ENCODE results near the gene IL16.
A peak's percentile ranks its signal among the peaks of the same experiment; 100 is the strongest.

The IL16 gene

GRCh38 chr15:81296186-81296585, 99.5 kb downstream of the IL16 start:
- no peaks in the 10 kb centered on the region for H3K9me3 ChIP-seq
- peak overlapping the region; percentile 96 for H3K27ac ChIP-seq
- peaks cover 22% of the 10 kb centered on the region for H3K36me3 ChIP-seq
- TF ChIP-seq CTCF (IDR thresholded peaks at IDR 0.05): no peak
- H3K4me3 ChIP-seq (ENCODE audit: low read depth in 1 of 2, low read length in 1 of 2): peak overlapping the region; percentile 86 to 97
- H3K4me1 ChIP-seq (ENCODE audit: control insufficient read depth in 1 of 2, insufficient read depth in 1 of 2, low read depth in 1 of 2, low read length in 1 of 2): peaks cover 81 to 94% of the 10 kb centered on the region in 2 experiments
- no peaks in the 10 kb centered on the region for H3K27me3 ChIP-seq

- Histone ChIP-seq H3K27ac (peak overlapping the region; percentile 96), H3K4me1 (ENCODE audit: control insufficient read depth in 1 of 2, insufficient read depth in 1 of 2, low read depth in 1 of 2, low read length in 1 of 2) (peaks cover 82 to 94% of the 10 kb centered on the region in 2 experiments), H3K9me3 (no peaks in the 10 kb centered on the region), H3K27me3 (no peaks in the 10 kb centered on the region), H3K4me3 (ENCODE audit: low read depth in 1 of 2, low read length in 1 of 2) (peak overlapping the region; percentile 86 to 97), H3K36me3 (peaks cover 27% of the 10 kb centered on the region)
- TF ChIP-seq CTCF (IDR thresholded peaks at IDR 0.05): no peak
These were observed 100.0 kb downstream of the IL16 start for GRCh38 chr15:81296673-81297072.

- H3K4me3 ChIP-seq (ENCODE audit: low read depth in 1 of 2, low read length in 1 of 2): peak overlapping the region; percentile 86 to 97
- H3K27me3 ChIP-seq: no peaks in the 10 kb centered on the region
- peaks cover 32% of the 10 kb centered on the region for H3K36me3 ChIP-seq
- peak overlapping the region; percentile 96 for H3K27ac ChIP-seq
- TF ChIP-seq CTCF (IDR thresholded peaks at IDR 0.05): no peak
- H3K4me1 ChIP-seq (ENCODE audit: control insufficient read depth in 1 of 2, insufficient read depth in 1 of 2, low read depth in 1 of 2, low read length in 1 of 2): peaks cover 82 to 94% of the 10 kb centered on the region in 2 experiments
- H3K9me3 ChIP-seq: no peaks in the 10 kb centered on the region
These were observed 100.5 kb downstream of the IL16 start for GRCh38 chr15:81297147-81297572.

GRCh38 chr15:81297603-81298575, 101.2 kb downstream of the IL16 start:
- no peak for TF ChIP-seq CTCF (IDR thresholded peaks at IDR 0.05)
- Histone ChIP-seq H3K36me3 (peaks cover 39% of the 10 kb centered on the region), H3K27me3 (no peaks in the 10 kb centered on the region), H3K4me1 (ENCODE audit: control insufficient read depth in 1 of 2, insufficient read depth in 1 of 2, low read depth in 1 of 2, low read length in 1 of 2) (peaks cover 82 to 94% of the 10 kb centered on the region in 2 experiments), H3K27ac (peak overlapping the region; percentile 96), H3K4me3 (ENCODE audit: low read depth in 1 of 2, low read length in 1 of 2) (peak overlapping the region; percentile 86 to 97), H3K9me3 (no peaks in the 10 kb centered on the region)

GRCh38 chr15:81298611-81299010, 101.9 kb downstream of the IL16 start:
- Histone ChIP-seq H3K4me1 (ENCODE audit: control insufficient read depth in 1 of 2, insufficient read depth in 1 of 2, low read depth in 1 of 2, low read length in 1 of 2) (peaks cover 82 to 94% of the 10 kb centered on the region in 2 experiments), H3K9me3 (no peaks in the 10 kb centered on the region), H3K4me3 (ENCODE audit: low read depth in 1 of 2, low read length in 1 of 2) (peak overlapping the region; percentile 86 to 97), H3K36me3 (peaks cover 46% of the 10 kb centered on the region), H3K27me3 (no peaks in the 10 kb centered on the region), H3K27ac (peak overlapping the region; percentile 96)
- TF ChIP-seq CTCF (IDR thresholded peaks at IDR 0.05): no peak

All from neutrophil (primary cell).